Right forelimb (tissue), 1 donor: ENCODE measurements around the gene ESM1.
"Not testable (repeated sequence)": the region's sequence is repeated elsewhere in the genome, so short reads cannot be mapped to it uniquely, and the experiment has no call there.

ENCODE experiments used
- DNase-seq: peaks from one replicate; pipeline ENCODE4 v3.0.0-alpha.2; 2018

Gene ESM1

GRCh38 chr5:54985301-54986268 is at the start of gene ESM1:
Gene ESM1 (minus strand): TSS chr5:54985593. CDS start chr5:54985517, 76 bp downstream.
- no peak for DNase-seq

- no peak for DNase-seq
Measured at GRCh38 chr5:55033568-55033967, 48.2 kb upstream of the ESM1 start.

GRCh38 chr5:55031492-55031891 is 46.1 kb upstream of the ESM1 start:
- no peak for DNase-seq

GRCh38 chr5:55030676-55031369 is 45.4 kb upstream of the ESM1 start:
- DNase-seq = no peak

- DNase-seq = no peak
Measured at GRCh38 chr5:55030220-55030619, 44.8 kb upstream of the ESM1 start.

- no peak for DNase-seq
Measured at GRCh38 chr5:55027595-55027994, 42.2 kb upstream of the ESM1 start.

- DNase-seq = no peak
Measured at GRCh38 chr5:55022450-55022849, 37.1 kb upstream of the ESM1 start.

- DNase-seq = no peak
Measured at GRCh38 chr5:55021821-55022220, 36.4 kb upstream of the ESM1 start.

GRCh38 chr5:55021410-55021809 is 36.0 kb upstream of the ESM1 start:
- DNase-seq = no peak

- DNase-seq = not testable (repeated sequence)
Measured at GRCh38 chr5:55010149-55010548, 24.8 kb upstream of the ESM1 start.

- DNase-seq = no peak
Measured at GRCh38 chr5:55004729-55005128, 19.3 kb upstream of the ESM1 start.

- no peak for DNase-seq
Measured at GRCh38 chr5:55003432-55004065, 18.2 kb upstream of the ESM1 start.

GRCh38 chr5:55002166-55002565 is 16.8 kb upstream of the ESM1 start:
- not testable (repeated sequence) for DNase-seq

GRCh38 chr5:54997081-54997480 is 11.7 kb upstream of the ESM1 start:
- no peak for DNase-seq

GRCh38 chr5:54996466-54996865 is 11.1 kb upstream of the ESM1 start:
- DNase-seq = no peak

- DNase-seq = no peak
Measured at GRCh38 chr5:54995168-54995567, 9.8 kb upstream of the ESM1 start.

GRCh38 chr5:54994628-54995027 is 9.2 kb upstream of the ESM1 start:
- no peak for DNase-seq

- DNase-seq = no peak
Measured at GRCh38 chr5:54993318-54993717, 7.9 kb upstream of the ESM1 start.

- DNase-seq = no peak
Measured at GRCh38 chr5:54991416-54991815, 6.0 kb upstream of the ESM1 start.

- no peak for DNase-seq
Measured at GRCh38 chr5:54990841-54991258, 5.5 kb upstream of the ESM1 start.

GRCh38 chr5:54988817-54989216 is 3.4 kb upstream of the ESM1 start:
- DNase-seq = no peak

- DNase-seq = no peak
Measured at GRCh38 chr5:54988218-54988617, 2.8 kb upstream of the ESM1 start.

GRCh38 chr5:54986269-54986654 is 869 bp upstream of the ESM1 start:
- DNase-seq = no peak

GRCh38 chr5:54981928-54982327 is 3.5 kb downstream of the ESM1 start:
- no peak for DNase-seq
